ENCODE results near the gene ZDHHC15.
"Not testable (repeated sequence)": the region's sequence is repeated elsewhere in the genome, so short reads cannot be mapped to it uniquely, and the experiment has no call there.

The ZDHHC15 gene

GRCh38 chrX:75522565-75523431, at the start of gene ZDHHC15:
Gene ZDHHC15 (minus strand): TSS chrX:75523037. CDS start chrX:75523024, 13 bp downstream.
- Histone ChIP-seq H3K27ac (no peak within 1 kb of the TSS), H2AFZ (ENCODE audit: low read depth) (peak within 1 kb of the TSS; percentile 47), H3K4me1 (ENCODE audit: low read depth, poor library complexity, severe bottlenecking) (no peaks in the 10 kb centered on the region), H3K4me3 (IDR thresholded peaks at IDR 0.05; ENCODE audit: insufficient read depth, low read depth, low read length) (no peak within 1 kb of the TSS), H3K4me2 (peak within 1 kb of the TSS; percentile 25; the same call in 1 of the 2 replicates), H3K36me3 (ENCODE audit: insufficient read depth) (no peaks in the 10 kb centered on the region), H3K27me3 (ENCODE audit: insufficient read depth, low read depth) (no peaks in the 10 kb centered on the region), H3K79me2 (ENCODE audit: insufficient read depth, low read depth) (no peaks in the 10 kb centered on the region), H4K20me1 (ENCODE audit: insufficient read depth) (no peaks in the 10 kb centered on the region), H3K9ac (peak within 1 kb of the TSS; percentile 41; the same call in 1 of the 2 replicates)
- no peak for TF ChIP-seq CTCF (conservative IDR thresholded peaks at IDR 0.05; ENCODE audit: low read depth, low read length)

- H3K4me2 ChIP-seq; H3K79me2 ChIP-seq (ENCODE audit: insufficient read depth, low read depth); H4K20me1 ChIP-seq (ENCODE audit: insufficient read depth); H3K4me1 ChIP-seq (ENCODE audit: low read depth, poor library complexity, severe bottlenecking); H3K9ac ChIP-seq; H3K27ac ChIP-seq; H3K4me3 ChIP-seq (IDR thresholded peaks at IDR 0.05; ENCODE audit: insufficient read depth, low read depth, low read length); H3K27me3 ChIP-seq (ENCODE audit: insufficient read depth, low read depth); H2AFZ ChIP-seq (ENCODE audit: low read depth); H3K36me3 ChIP-seq (ENCODE audit: insufficient read depth): not testable (repeated sequence)
Observed at GRCh38 chrX:75560544-75560943, 37.7 kb upstream of the ZDHHC15 start.

- no peak overlapping the region for H2AFZ ChIP-seq (ENCODE audit: low read depth)
- no peak overlapping the region for H3K9ac ChIP-seq
- no peaks in the 10 kb centered on the region for H4K20me1 ChIP-seq (ENCODE audit: insufficient read depth)
- H3K4me2 ChIP-seq: no peak overlapping the region
- no peaks in the 10 kb centered on the region for H3K4me1 ChIP-seq (ENCODE audit: low read depth, poor library complexity, severe bottlenecking)
- H3K36me3 ChIP-seq (ENCODE audit: insufficient read depth): no peaks in the 10 kb centered on the region
- no peak for TF ChIP-seq CTCF (conservative IDR thresholded peaks at IDR 0.05; ENCODE audit: low read depth, low read length)
- H3K27ac ChIP-seq: no peak overlapping the region
- no peaks in the 10 kb centered on the region for H3K27me3 ChIP-seq (ENCODE audit: insufficient read depth, low read depth)
- H3K4me3 ChIP-seq (IDR thresholded peaks at IDR 0.05; ENCODE audit: insufficient read depth, low read depth, low read length): no peak overlapping the region
- H3K79me2 ChIP-seq (ENCODE audit: insufficient read depth, low read depth): no peaks in the 10 kb centered on the region
Observed at GRCh38 chrX:75547783-75548182, 24.9 kb upstream of the ZDHHC15 start.

- Histone ChIP-seq H3K79me2 (ENCODE audit: insufficient read depth, low read depth) (no peaks in the 10 kb centered on the region), H3K4me3 (IDR thresholded peaks at IDR 0.05; ENCODE audit: insufficient read depth, low read depth, low read length) (no peak overlapping the region), H3K9ac (no peak overlapping the region), H3K27me3 (ENCODE audit: insufficient read depth, low read depth) (no peaks in the 10 kb centered on the region), H3K27ac (no peak overlapping the region), H3K4me1 (ENCODE audit: low read depth, poor library complexity, severe bottlenecking) (no peaks in the 10 kb centered on the region), H3K36me3 (ENCODE audit: insufficient read depth) (no peaks in the 10 kb centered on the region), H3K4me2 (no peak overlapping the region), H4K20me1 (ENCODE audit: insufficient read depth) (no peaks in the 10 kb centered on the region), H2AFZ (ENCODE audit: low read depth) (no peak overlapping the region)
- TF ChIP-seq CTCF (conservative IDR thresholded peaks at IDR 0.05; ENCODE audit: low read depth, low read length): no peak
Observed at GRCh38 chrX:75546724-75547511, 24.1 kb upstream of the ZDHHC15 start.
